ENCODE data around the gene ACAD10.
"Not testable (repeated sequence)": the region's sequence is repeated elsewhere in the genome, so short reads cannot be mapped to it uniquely, and the experiment has no call there.

Gene ACAD10

GRCh38 chr12:111754671-111755070 is 68.8 kb downstream of the ACAD10 start:
- TF ChIP-seq ZNF274 (IDR thresholded peaks at IDR 0.05; ENCODE audit: low read depth, low read length): no peak
- no peak overlapping the region for H3K4me3 ChIP-seq (ENCODE audit: low read length)

- H3K4me3 ChIP-seq (ENCODE audit: low read length): no peak overlapping the region
- no peak for TF ChIP-seq ZNF274 (IDR thresholded peaks at IDR 0.05; ENCODE audit: low read depth, low read length)
These were observed 70.3 kb downstream of the ACAD10 start for GRCh38 chr12:111756196-111756595.

- no peak for TF ChIP-seq ZNF274 (IDR thresholded peaks at IDR 0.05; ENCODE audit: low read depth, low read length)
- H3K4me3 ChIP-seq (ENCODE audit: low read length): no peak overlapping the region
These were observed 70.8 kb downstream of the ACAD10 start for GRCh38 chr12:111756681-111757080.

GRCh38 chr12:111757361-111758119 is 71.7 kb downstream of the ACAD10 start:
- no peak overlapping the region for H3K4me3 ChIP-seq (ENCODE audit: low read length)
- TF ChIP-seq ZNF274 (IDR thresholded peaks at IDR 0.05; ENCODE audit: low read depth, low read length): no peak

- H3K4me3 ChIP-seq (ENCODE audit: low read length): no peak overlapping the region
- no peak for TF ChIP-seq ZNF274 (IDR thresholded peaks at IDR 0.05; ENCODE audit: low read depth, low read length)
These were observed 72.3 kb downstream of the ACAD10 start for GRCh38 chr12:111758120-111758561.

- no peak overlapping the region for H3K4me3 ChIP-seq (ENCODE audit: low read length)
- no peak for TF ChIP-seq ZNF274 (IDR thresholded peaks at IDR 0.05; ENCODE audit: low read depth, low read length)
These were observed 73.4 kb downstream of the ACAD10 start for GRCh38 chr12:111759271-111759670.

- no peak overlapping the region for H3K4me3 ChIP-seq (ENCODE audit: low read length)
- TF ChIP-seq ZNF274 (IDR thresholded peaks at IDR 0.05; ENCODE audit: low read depth, low read length): no peak
These were observed 74.1 kb downstream of the ACAD10 start for GRCh38 chr12:111759991-111760390.

- TF ChIP-seq ZNF274 (IDR thresholded peaks at IDR 0.05; ENCODE audit: low read depth, low read length): no peak
- peak overlapping the region; percentile 19; the same call in 1 of the 2 replicates for H3K4me3 ChIP-seq (ENCODE audit: low read length)
These were observed 75.2 kb downstream of the ACAD10 start for GRCh38 chr12:111761099-111761498.

GRCh38 chr12:111761706-111762105 is 75.9 kb downstream of the ACAD10 start:
- TF ChIP-seq ZNF274 (IDR thresholded peaks at IDR 0.05; ENCODE audit: low read depth, low read length): no peak
- H3K4me3 ChIP-seq (ENCODE audit: low read length): peak overlapping the region; percentile 19; the same call in 1 of the 2 replicates

- not testable (repeated sequence) for H3K4me3 ChIP-seq (ENCODE audit: low read length)
These were observed 77.7 kb downstream of the ACAD10 start for GRCh38 chr12:111763552-111763951.

- H3K4me3 ChIP-seq (ENCODE audit: low read length): no peak overlapping the region; the same call in 1 of the 2 replicates
- TF ChIP-seq ZNF274 (IDR thresholded peaks at IDR 0.05; ENCODE audit: low read depth, low read length): no peak
These were observed 78.4 kb downstream of the ACAD10 start for GRCh38 chr12:111764120-111764821.

GRCh38 chr12:111766608-111767361 is 80.9 kb downstream of the ACAD10 start, which contains the start of gene ALDH2:
TSS of gene ALDH2 (plus strand) at chr12:111766933. CDS start at chr12:111766983, 50 bp downstream.
- peak within 1 kb of the TSS; percentile 69; the same call in 1 of the 2 replicates for H3K4me3 ChIP-seq (ENCODE audit: low read length)
- no peak for TF ChIP-seq ZNF274 (IDR thresholded peaks at IDR 0.05; ENCODE audit: low read depth, low read length)

- no peak for TF ChIP-seq ZNF274 (IDR thresholded peaks at IDR 0.05; ENCODE audit: low read depth, low read length)
These were observed 81.7 kb downstream of the ACAD10 start for GRCh38 chr12:111767362-111768158.

More at GRCh38 chr12:111767362-111768158, 81.7 kb downstream of the ACAD10 start:
- peak overlapping the region; percentile 69; the same call in 1 of the 2 replicates for H3K4me3 ChIP-seq (ENCODE audit: low read length)
